CD4-positive, alpha-beta T cell treated with Interleukin-6 at 100 ng/mL for 8 hours (primary cell): ENCODE measurements around the gene COA7.
"Not testable (repeated sequence)": the region's sequence is repeated elsewhere in the genome, so short reads cannot be mapped to it uniquely, and the experiment has no call there.

Experiments
- DNase-seq: peaks from one replicate; pipeline ENCODE4 v3.0.0-alpha.2; 2020; ENCODE audit warnings: mixed read lengths, low spot score

Gene COA7

GRCh38 chr1:52697795-52698674 is at the start of gene COA7:
Gene COA7 (minus strand): TSS chr1:52698347. CDS start chr1:52698326, 21 bp downstream.
- peak; percentile 59 for DNase-seq

- DNase-seq, result no peak
These were observed 49.3 kb upstream of the COA7 start for GRCh38 chr1:52747450-52747849.

- no peak for DNase-seq
These were observed 48.0 kb upstream of the COA7 start for GRCh38 chr1:52746189-52746588.

- no peak for DNase-seq
These were observed 43.1 kb upstream of the COA7 start for GRCh38 chr1:52741259-52741658.

- DNase-seq, result no peak
These were observed 41.7 kb upstream of the COA7 start for GRCh38 chr1:52739699-52740467.

GRCh38 chr1:52738893-52739292 is 40.7 kb upstream of the COA7 start:
- DNase-seq, result no peak

- DNase-seq, result no peak
These were observed 40.0 kb upstream of the COA7 start for GRCh38 chr1:52738148-52738547.

- not testable (repeated sequence) for DNase-seq
These were observed 37.2 kb upstream of the COA7 start for GRCh38 chr1:52735371-52735770.

GRCh38 chr1:52733368-52733767 is 35.2 kb upstream of the COA7 start:
- DNase-seq, result no peak

- no peak for DNase-seq
These were observed 30.0 kb upstream of the COA7 start for GRCh38 chr1:52727956-52728656.

GRCh38 chr1:52727114-52727586 is 29.0 kb upstream of the COA7 start:
- DNase-seq, result no peak

GRCh38 chr1:52726265-52727113 is 28.3 kb upstream of the COA7 start, which contains the start of gene ZYG11B:
Gene ZYG11B (plus strand): TSS chr1:52726453. CDS start chr1:52726654, 201 bp downstream.
- peak; percentile 91 for DNase-seq

GRCh38 chr1:52725903-52726264 is 27.7 kb upstream of the COA7 start:
- DNase-seq, result no peak

GRCh38 chr1:52723260-52723659 is 25.1 kb upstream of the COA7 start:
- no peak for DNase-seq

- DNase-seq, result not testable (repeated sequence)
These were observed 17.1 kb upstream of the COA7 start for GRCh38 chr1:52715296-52715695.

- DNase-seq, result no peak
These were observed 15.4 kb upstream of the COA7 start for GRCh38 chr1:52713590-52713989.

GRCh38 chr1:52709016-52709415 is 10.9 kb upstream of the COA7 start:
- no peak for DNase-seq

GRCh38 chr1:52707927-52708655 is 9.9 kb upstream of the COA7 start:
- DNase-seq, result no peak

GRCh38 chr1:52706941-52707926 is 9.1 kb upstream of the COA7 start:
- no peak for DNase-seq
